ENCODE results near the gene KIF23. TPM values are rescaled to one million over a fixed set of nuclear protein-coding genes. Genes with fewer than 3 reads are reported as not detected.

KIF23 gene
- polyA plus RNA-seq, 1 of the 3 experiments (the other 2 are of a cell fraction), result 25.8 TPM

- no peak overlapping the region for H3K27ac ChIP-seq (ENCODE audit: low read depth in 2 of 2, low read length in 1 of 2)
- WGBS (ENCODE audit: low lambda C conversion rate), result 76% methylated on average over 2 of the region's 7 CpGs
- no peaks in the 10 kb centered on the region for H3K9me2 ChIP-seq
- ChIA-PET CTCF (interaction anchor here (0.7 to 1.1 kb wide), 2 partner anchors 14 to 330 kb away, joined by 3 to 5 read pairs; no protein-coding TSS in a partner anchor), POLR2A (no interaction called here)
- H3K36me3 ChIP-seq (replicated peaks in 1 of 2; ENCODE audit: control insufficient read depth in 1 of 2, insufficient read depth in 2 of 2, low read length in 1 of 2), result no peaks in the 10 kb centered on the region
- no peak overlapping the region for H3K4me2 ChIP-seq
- H3F3A ChIP-seq (replicated peaks; ENCODE audit: insufficient read depth), result peaks cover 5% of the 10 kb centered on the region
- H2AFZ ChIP-seq (ENCODE audit: low read depth), result no peak overlapping the region
- H3K4me3 ChIP-seq (ENCODE audit: low read depth in 2 of 2, low read length in 1 of 2), result no peak overlapping the region
- H3K9ac ChIP-seq, result no peak overlapping the region
- H3K9me3 ChIP-seq, result no peaks in the 10 kb centered on the region
- no peaks in the 10 kb centered on the region for H3K27me3 ChIP-seq (ENCODE audit: insufficient read depth)
- DNase-seq, result no peak
- no peaks in the 10 kb centered on the region for H3K79me2 ChIP-seq (ENCODE audit: insufficient read depth)
- peaks cover 6 to 7% of the 10 kb centered on the region in 2 experiments; a peak in 2 of 4 replicates for H3K4me1 ChIP-seq (ENCODE audit: control insufficient read depth in 1 of 2, insufficient read depth in 2 of 2, low read depth in 1 of 2, low read length in 1 of 2)
- H4K20me1 ChIP-seq (ENCODE audit: insufficient read depth), result no peaks in the 10 kb centered on the region
- TF ChIP-seq ZBTB33 (IDR thresholded peaks at IDR 0.05; ENCODE audit: borderline replicate concordance, low read depth), result no peak
- TF ChIP-seq NFIC (IDR thresholded peaks at IDR 0.05; ENCODE audit: borderline replicate concordance), result no peak
- no peak for TF ChIP-seq MXI1 (IDR thresholded peaks at IDR 0.05; ENCODE audit: low read depth, low read length)
- no peak for TF ChIP-seq NRF1 (IDR thresholded peaks at IDR 0.05; ENCODE audit: low read depth, low read length)
- TF ChIP-seq GATA2 (CRISPR knock-in tag; IDR thresholded peaks at IDR 0.05), result no peak
- TF ChIP-seq MEF2A (IDR thresholded peaks at IDR 0.05; ENCODE audit: borderline replicate concordance, low read depth), result no peak
- TF ChIP-seq SMC3 (IDR thresholded peaks at IDR 0.05; ENCODE audit: low read depth, low read length), result no peak
- no peak for TF ChIP-seq USF1 (IDR thresholded peaks at IDR 0.05; ENCODE audit: borderline replicate concordance, low read depth)
- no peak for TF ChIP-seq MAX (IDR thresholded peaks at IDR 0.05; ENCODE audit: low read depth)
- no peak for TF ChIP-seq EP300 (IDR thresholded peaks at IDR 0.05; ENCODE audit: borderline replicate concordance in 1 of 2, low read depth in 1 of 2, low read length in 1 of 2)
- TF ChIP-seq YY1 (IDR thresholded peaks at IDR 0.05; ENCODE audit: low read depth), result no peak
- TF ChIP-seq TAF1 (IDR thresholded peaks at IDR 0.05; ENCODE audit: borderline replicate concordance, low read depth, low read length), result no peak
Observed at GRCh38 chr15:69389426-69389825, 24.7 kb upstream of the KIF23 start.

- no peak overlapping the region for H3K4me3 ChIP-seq (ENCODE audit: low read depth in 2 of 2, low read length in 1 of 2)
- POLR2A ChIA-PET, result no interaction called here
- H3K9me3 ChIP-seq, result no peaks in the 10 kb centered on the region
- H3K4me1 ChIP-seq (ENCODE audit: control insufficient read depth in 1 of 2, insufficient read depth in 2 of 2, low read depth in 1 of 2, low read length in 1 of 2), result peaks cover 6 to 8% of the 10 kb centered on the region in 2 experiments; a peak in 2 of 4 replicates
- TF ChIP-seq TCF12 (IDR thresholded peaks at IDR 0.05) (no peak), FOSL2 (IDR thresholded peaks at IDR 0.05; ENCODE audit: borderline replicate concordance, low read depth) (peak; percentile 8; the same call in 1 of the 2 replicates), FOXM1 (IDR thresholded peaks at IDR 0.05; ENCODE audit: low read depth) (no peak), MAX (IDR thresholded peaks at IDR 0.05; ENCODE audit: low read depth) (no peak), SIN3A (IDR thresholded peaks at IDR 0.05; ENCODE audit: borderline replicate concordance, low read depth, low read length) (no peak), PBX3 (IDR thresholded peaks at IDR 0.05) (peak; percentile 50; the same call in 1 of the 2 replicates)
- no peaks in the 10 kb centered on the region for H3K9me2 ChIP-seq
- no peak overlapping the region for H2AFZ ChIP-seq (ENCODE audit: low read depth)
- H3K36me3 ChIP-seq (replicated peaks in 1 of 2; ENCODE audit: control insufficient read depth in 1 of 2, insufficient read depth in 2 of 2, low read length in 1 of 2), result no peaks in the 10 kb centered on the region
- no peaks in the 10 kb centered on the region for H3K27me3 ChIP-seq (ENCODE audit: insufficient read depth)
- no peak overlapping the region for H3K4me2 ChIP-seq
- H4K20me1 ChIP-seq (ENCODE audit: insufficient read depth), result no peaks in the 10 kb centered on the region
- H3K79me2 ChIP-seq (ENCODE audit: insufficient read depth), result no peaks in the 10 kb centered on the region
- 84% methylated on average over 2 of the region's 2 CpGs for WGBS (ENCODE audit: low lambda C conversion rate)
- no peak overlapping the region for H3K27ac ChIP-seq (ENCODE audit: low read depth in 2 of 2, low read length in 1 of 2)
- no peak for DNase-seq
- H3F3A ChIP-seq (replicated peaks; ENCODE audit: insufficient read depth), result no peaks in the 10 kb centered on the region
- CTCF ChIA-PET, result interaction anchor here (1.1 to 7.0 kb wide), 2 partner anchors 331 to 333 kb away, joined by 5 to 96 read pairs; no protein-coding TSS in a partner anchor
- H3K9ac ChIP-seq, result no peak overlapping the region
Observed at GRCh38 chr15:69390575-69390974, 23.6 kb upstream of the KIF23 start.
